Raji (cell line): ENCODE measurements around the gene GBX1.

Source experiments
- POLR2A ChIP-seq: IDR thresholded peaks from 2 replicates; pipeline ENCODE4 v1.6.1; 2011; ENCODE audit warnings: low read depth, low read length, control low read depth; ENCODE audit not compliant: insufficient read depth

GBX1 gene

DNA sequence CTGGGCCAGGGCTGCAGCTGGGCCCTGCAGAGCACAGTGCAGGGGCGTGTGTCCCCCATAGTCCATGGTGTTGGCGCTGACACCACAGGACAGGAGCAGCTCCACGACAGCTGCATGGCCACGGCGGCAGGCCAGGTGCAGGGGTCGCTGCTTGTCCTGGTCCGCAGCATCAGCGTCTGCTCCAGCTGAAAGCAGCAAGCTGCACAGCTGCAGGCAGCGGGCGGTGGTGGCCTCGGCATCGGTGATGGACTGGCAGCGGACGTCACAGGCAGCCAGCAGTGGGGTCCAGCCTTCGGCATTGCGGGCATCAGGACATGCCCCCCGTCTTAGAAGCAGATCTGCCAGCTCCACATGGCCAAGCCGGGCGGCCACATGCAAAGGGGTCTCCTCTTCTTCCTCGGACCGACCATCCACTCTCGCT, 13.5 kb upstream of the GBX1 start:
- TF ChIP-seq POLR2A, result no peak

DNA sequence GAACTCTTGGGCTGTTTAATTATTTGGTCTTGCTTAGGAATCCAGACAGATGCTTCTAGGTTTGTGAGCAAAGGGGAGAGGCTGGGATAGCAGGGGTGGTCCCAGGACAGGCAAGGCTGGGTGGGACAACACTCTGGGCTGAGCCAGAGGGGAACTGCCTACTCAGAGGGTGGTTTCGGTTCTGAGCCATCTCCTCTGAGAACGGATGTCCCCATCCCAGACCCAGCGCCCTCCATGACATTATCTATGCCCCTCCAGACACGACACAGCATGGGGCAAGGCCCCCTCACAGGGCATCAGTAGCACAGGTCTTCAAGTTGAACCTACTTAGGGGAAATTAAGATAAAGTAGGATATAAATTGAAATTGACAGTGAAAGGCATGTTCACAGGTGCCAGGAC, 12.5 kb upstream of the GBX1 start:
- TF ChIP-seq POLR2A, result no peak

- TF ChIP-seq POLR2A, result no peak
Observed at GRCh38 chr7:151179287-151179860, 11.9 kb upstream of the GBX1 start.

GRCh38 chr7:151178831-151179230, 11.3 kb upstream of the GBX1 start:
- no peak for TF ChIP-seq POLR2A

DNA sequence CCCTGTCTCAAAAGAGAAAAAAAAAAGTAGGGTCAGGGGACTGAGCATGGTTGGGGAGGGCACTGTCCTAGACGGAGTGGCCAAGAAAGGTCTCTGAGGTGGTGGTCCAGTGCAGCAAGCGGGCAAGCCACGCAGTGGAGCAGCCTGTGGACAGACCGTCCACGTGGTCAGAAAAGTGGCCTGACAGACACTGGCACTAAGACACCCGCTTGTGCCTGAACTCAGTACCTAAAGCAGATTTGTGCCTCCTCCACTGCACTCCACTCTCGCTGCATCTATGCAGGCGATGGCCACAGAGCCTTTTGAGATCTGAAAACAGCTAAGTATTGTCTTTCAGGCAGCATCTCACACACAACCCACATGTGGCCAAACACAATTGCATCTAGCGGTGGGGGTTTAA, 10.7 kb upstream of the GBX1 start:
- no peak for TF ChIP-seq POLR2A

GRCh38 chr7:151177310-151177709, 9.8 kb upstream of the GBX1 start:
- no peak for TF ChIP-seq POLR2A

GRCh38 chr7:151176401-151176800, 8.9 kb upstream of the GBX1 start:
- TF ChIP-seq POLR2A, result no peak

DNA sequence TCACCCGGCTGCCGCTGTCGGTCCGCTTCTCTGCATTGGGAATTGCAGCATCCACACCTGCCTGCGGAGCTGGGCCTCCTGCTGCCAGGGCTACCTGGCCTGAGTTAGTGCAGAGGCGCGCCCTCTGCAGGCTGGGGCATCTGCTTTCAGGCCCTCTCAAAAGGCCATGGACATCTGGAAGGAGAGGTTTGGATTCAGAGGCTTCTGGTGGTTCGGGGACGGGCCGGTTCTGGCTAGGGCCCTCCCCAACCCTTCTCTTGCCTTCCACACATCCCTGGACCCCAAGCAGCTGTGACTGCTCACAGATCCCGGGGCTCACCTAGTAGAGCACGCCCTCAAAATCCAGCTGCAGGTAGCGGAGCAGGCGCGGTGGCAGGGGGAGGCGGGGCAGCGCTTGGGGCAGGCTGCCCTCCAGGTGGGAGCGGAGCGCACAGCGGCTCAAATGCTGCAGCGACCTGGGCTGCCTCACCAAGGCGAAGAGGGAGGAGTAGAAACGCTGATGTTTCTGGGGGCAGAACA, 8.4 kb upstream of the GBX1 start:
- TF ChIP-seq POLR2A, result no peak

- no peak for TF ChIP-seq POLR2A
Observed at GRCh38 chr7:151175047-151175792, 7.7 kb upstream of the GBX1 start.

GRCh38 chr7:151174246-151175046, 7.0 kb upstream of the GBX1 start:
- no peak for TF ChIP-seq POLR2A

- no peak for TF ChIP-seq POLR2A
Observed at GRCh38 chr7:151173386-151174245, 6.1 kb upstream of the GBX1 start.

- no peak for TF ChIP-seq POLR2A
Observed at GRCh38 chr7:151172273-151173141, 5.0 kb upstream of the GBX1 start.

GRCh38 chr7:151168787-151169162, 1.3 kb upstream of the GBX1 start:
- no peak for TF ChIP-seq POLR2A
